ENCODE data around the gene CFAP69. TPM values are rescaled to one million over a fixed set of nuclear protein-coding genes. Genes with fewer than 3 reads are reported as not detected.
A peak's percentile ranks its signal among the peaks of the same experiment; 100 is the strongest.

The CFAP69 gene
- total RNA-seq, 1 donor from 2014 or later = 0.55 TPM

DNA sequence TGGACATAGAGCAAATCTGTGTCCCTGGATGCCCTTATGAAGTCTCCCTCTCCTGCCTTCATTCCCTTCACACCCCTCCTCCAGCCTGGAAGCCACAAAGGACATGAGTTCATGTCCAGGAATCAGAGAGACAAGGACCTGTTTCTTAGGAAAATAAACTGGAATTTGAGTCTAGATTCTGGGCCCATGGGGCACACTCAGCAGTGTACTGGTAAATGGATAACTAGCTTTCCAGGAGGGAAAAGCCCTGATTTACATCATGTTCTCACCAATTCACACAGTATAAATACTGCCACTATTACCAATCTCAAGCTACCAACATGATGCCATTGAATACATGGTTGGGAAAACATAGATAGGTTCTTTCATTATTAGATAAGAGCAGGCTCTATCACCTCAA lies 66.2 kb downstream of the CFAP69 start:
- Mint-ChIP-seq H3K36me3 (ENCODE audit: low read depth) (no peaks in the 10 kb centered on the region), H3K27ac (ENCODE audit: unreplicated experiment) (no peak overlapping the region), H3K4me1 (ENCODE audit: low read depth) (no peaks in the 10 kb centered on the region), H3K27me3 (ENCODE audit: low read depth) (peaks cover 19% of the 10 kb centered on the region), H3K9me3 (ENCODE audit: low read depth) (no peaks in the 10 kb centered on the region), H3K4me3 (ENCODE audit: unreplicated experiment) (no peak overlapping the region)
- TF ChIP-seq, protein P1, sequence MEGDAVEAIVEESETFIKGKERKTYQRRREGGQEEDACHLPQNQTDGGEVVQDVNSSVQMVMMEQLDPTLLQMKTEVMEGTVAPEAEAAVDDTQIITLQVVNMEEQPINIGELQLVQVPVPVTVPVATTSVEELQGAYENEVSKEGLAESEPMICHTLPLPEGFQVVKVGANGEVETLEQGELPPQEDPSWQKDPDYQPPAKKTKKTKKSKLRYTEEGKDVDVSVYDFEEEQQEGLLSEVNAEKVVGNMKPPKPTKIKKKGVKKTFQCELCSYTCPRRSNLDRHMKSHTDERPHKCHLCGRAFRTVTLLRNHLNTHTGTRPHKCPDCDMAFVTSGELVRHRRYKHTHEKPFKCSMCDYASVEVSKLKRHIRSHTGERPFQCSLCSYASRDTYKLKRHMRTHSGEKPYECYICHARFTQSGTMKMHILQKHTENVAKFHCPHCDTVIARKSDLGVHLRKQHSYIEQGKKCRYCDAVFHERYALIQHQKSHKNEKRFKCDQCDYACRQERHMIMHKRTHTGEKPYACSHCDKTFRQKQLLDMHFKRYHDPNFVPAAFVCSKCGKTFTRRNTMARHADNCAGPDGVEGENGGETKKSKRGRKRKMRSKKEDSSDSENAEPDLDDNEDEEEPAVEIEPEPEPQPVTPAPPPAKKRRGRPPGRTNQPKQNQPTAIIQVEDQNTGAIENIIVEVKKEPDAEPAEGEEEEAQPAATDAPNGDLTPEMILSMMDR (IDR thresholded peaks at IDR 0.05) = no peak
- no peak for DNase-seq (ENCODE audit: low spot score)

DNA sequence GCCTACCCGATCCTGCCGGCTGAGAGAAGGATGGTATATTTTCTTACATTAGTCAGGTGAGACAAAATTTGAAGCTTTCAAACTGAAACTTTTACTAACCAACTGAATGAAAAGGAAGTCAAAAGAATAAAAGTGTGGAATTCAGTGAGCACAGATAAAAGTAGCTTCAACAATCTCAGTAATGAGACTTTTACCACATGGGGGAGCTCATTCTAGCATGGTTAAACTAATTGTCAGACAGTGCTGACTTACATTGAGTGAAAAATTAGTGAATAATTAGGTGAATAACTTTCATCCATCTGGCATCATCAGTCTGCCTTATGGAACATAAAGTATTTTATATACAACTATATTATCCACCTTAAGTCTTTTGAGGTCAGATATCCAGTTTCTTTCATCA lies 67.8 kb downstream of the CFAP69 start:
- Mint-ChIP-seq H3K36me3 (ENCODE audit: low read depth) (no peaks in the 10 kb centered on the region), H3K4me3 (ENCODE audit: unreplicated experiment) (no peak overlapping the region), H3K9me3 (ENCODE audit: low read depth) (no peaks in the 10 kb centered on the region), H3K27me3 (ENCODE audit: low read depth) (peaks cover 34% of the 10 kb centered on the region), H3K4me1 (ENCODE audit: low read depth) (no peaks in the 10 kb centered on the region), H3K27ac (ENCODE audit: unreplicated experiment) (no peak overlapping the region)
- TF ChIP-seq, protein P1 (IDR thresholded peaks at IDR 0.05) = peak; percentile 71
- DNase-seq (ENCODE audit: low spot score) = no peak

DNA sequence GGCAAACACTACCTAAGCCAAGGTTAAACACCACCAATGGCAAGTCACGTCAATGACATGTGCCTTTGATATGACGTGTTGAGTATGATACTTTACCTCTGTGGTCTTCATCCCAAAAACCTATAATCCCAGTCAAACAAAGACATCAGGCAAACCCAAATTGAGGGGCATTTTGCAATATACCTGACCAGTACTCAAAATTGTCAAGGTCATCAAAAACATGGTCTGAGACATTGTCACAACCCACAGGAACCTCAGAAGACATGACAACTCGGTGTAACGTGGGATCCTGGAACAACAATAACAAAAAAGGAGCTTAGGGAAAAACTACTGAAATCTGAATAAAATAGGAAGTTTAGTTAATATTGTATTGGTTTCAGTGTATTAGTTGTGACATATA lies 68.9 kb downstream of the CFAP69 start:
- no peaks in the 10 kb centered on the region for H3K9me3 Mint-ChIP-seq (ENCODE audit: low read depth)
- H3K4me1 Mint-ChIP-seq (ENCODE audit: low read depth) = no peaks in the 10 kb centered on the region
- DNase-seq (ENCODE audit: low spot score) = no peak
- TF ChIP-seq, protein P1 (IDR thresholded peaks at IDR 0.05) = no peak
- H3K4me3 Mint-ChIP-seq (ENCODE audit: unreplicated experiment) = no peak overlapping the region
- peaks cover 41% of the 10 kb centered on the region for H3K27me3 Mint-ChIP-seq (ENCODE audit: low read depth)
- H3K36me3 Mint-ChIP-seq (ENCODE audit: low read depth) = no peaks in the 10 kb centered on the region
- no peak overlapping the region for H3K27ac Mint-ChIP-seq (ENCODE audit: unreplicated experiment)

DNA sequence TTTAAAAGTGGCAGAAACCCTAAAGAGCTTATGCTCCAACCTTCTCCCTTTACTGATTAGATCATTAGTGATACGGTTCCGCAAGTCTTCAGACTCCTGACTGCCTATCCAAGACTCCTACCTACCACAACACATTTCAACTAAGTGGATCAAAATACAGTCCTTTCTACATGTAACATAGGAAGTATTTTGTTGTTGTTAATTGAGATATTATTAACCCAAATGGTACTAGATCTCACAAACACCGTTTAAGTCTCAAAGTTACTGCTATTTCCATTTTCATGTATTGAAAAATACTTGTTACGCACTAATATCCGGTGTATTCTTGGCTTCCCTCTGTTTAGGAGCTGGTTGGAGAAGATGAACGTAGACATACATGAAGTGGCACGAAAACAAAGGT lies 75.0 kb downstream of the CFAP69 start:
- Mint-ChIP-seq H3K27me3 (ENCODE audit: low read depth) (peaks cover 73% of the 10 kb centered on the region), H3K4me1 (ENCODE audit: low read depth) (peaks cover 10% of the 10 kb centered on the region)

DNA sequence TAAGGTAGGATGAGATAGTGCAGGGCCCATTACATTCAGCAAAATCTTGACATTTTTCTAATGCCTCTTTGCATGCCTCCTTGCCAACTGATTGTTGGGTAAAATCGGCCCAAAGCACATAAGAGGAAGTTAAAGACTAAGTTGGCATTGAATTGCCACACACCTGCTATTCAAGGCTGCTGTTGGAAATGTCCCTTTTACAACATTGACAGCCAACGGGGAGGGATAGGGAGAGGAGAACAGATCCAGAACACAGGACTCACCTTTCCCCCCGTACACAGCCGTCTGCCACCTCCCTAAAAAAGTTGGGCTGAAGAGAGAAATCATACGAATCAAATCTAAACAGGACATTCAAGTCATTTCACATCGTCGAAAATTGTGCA lies 75.4 kb downstream of the CFAP69 start:
- Mint-ChIP-seq H3K9me3 (ENCODE audit: low read depth) (no peaks in the 10 kb centered on the region), H3K27me3 (ENCODE audit: low read depth) (peaks cover 72% of the 10 kb centered on the region), H3K4me3 (ENCODE audit: unreplicated experiment) (peak overlapping the region; percentile 53), H3K36me3 (ENCODE audit: low read depth) (no peaks in the 10 kb centered on the region), H3K4me1 (ENCODE audit: low read depth) (peaks cover 10% of the 10 kb centered on the region), H3K27ac (ENCODE audit: unreplicated experiment) (no peak overlapping the region)
- TF ChIP-seq, protein P1 (IDR thresholded peaks at IDR 0.05) = no peak
- DNase-seq (ENCODE audit: low spot score) = no peak

More for the DNA sequence above, 75.0 kb downstream of the CFAP69 start:
- H3K9me3 Mint-ChIP-seq (ENCODE audit: low read depth) = no peaks in the 10 kb centered on the region
- no peak overlapping the region for H3K27ac Mint-ChIP-seq (ENCODE audit: unreplicated experiment)
- no peak for DNase-seq (ENCODE audit: low spot score)
- TF ChIP-seq, protein P1 (IDR thresholded peaks at IDR 0.05) = no peak
- no peaks in the 10 kb centered on the region for H3K36me3 Mint-ChIP-seq (ENCODE audit: low read depth)
- H3K4me3 Mint-ChIP-seq (ENCODE audit: unreplicated experiment) = no peak overlapping the region

Measured in chondrocyte (in vitro differentiated cells).